ENCODE measurements around the gene PTAR1.

The PTAR1 gene

DNA sequence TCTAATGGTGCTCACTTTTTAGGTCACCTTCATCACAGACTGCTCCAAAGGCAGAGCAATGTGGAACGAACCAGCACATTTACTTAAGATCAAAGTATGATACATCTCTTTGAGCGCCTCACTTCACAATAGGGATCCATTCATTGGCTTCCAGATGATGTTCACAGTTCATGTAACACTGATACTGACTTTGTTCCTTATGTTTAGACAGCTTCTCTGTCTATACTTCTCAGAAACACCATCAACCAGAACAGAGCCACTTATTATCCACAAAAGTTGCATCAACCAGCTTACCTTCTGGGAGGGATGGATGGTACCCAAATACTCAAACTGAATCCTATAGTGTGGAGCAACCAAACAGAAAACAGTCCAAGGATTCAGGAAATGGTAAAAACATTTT, 4.6 kb downstream of the PTAR1 start:
- FAIRE-seq, result peak; percentile 35
- no peak for DNase-seq (ENCODE audit: insufficient read length, low spot score)

DNA sequence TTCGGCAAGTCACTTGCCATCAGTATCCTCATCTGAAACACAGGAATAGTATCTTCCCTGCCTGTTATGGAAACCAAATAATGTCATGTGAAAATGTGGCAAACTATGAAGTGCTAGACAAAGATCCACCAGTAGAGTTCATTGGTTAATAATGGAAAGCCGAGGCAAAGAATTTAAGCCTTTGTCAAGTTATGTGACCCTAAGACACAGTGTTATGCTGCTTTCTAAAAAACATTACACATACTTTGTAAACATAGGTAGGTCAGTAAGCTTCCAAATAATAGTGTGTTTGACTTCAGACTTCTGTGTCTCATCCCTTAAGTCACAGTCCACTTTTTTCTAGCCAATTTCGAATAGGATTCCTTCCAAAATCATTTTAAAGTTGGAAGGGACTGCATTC, 6.0 kb downstream of the PTAR1 start:
- no peak for DNase-seq (ENCODE audit: insufficient read length, low spot score)

DNA sequence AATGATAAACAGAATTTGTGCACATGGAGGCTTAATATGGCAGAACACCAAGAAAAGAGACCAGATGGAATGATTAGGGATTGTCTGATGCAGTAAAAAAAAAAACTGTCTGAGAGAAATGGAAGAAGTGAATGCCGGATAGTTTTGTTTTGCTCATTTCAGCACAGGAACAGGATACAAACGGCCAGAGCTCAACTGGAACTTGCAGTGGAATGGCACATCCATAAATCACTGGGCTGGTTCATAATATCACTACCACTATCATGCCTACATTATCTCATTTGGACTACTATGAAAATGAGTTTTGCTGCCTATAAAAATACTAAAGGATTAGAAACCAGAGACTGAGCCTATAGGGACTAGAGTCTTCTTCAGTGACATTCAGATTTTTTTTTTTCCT, 9.7 kb downstream of the PTAR1 start:
- DNase-seq (ENCODE audit: insufficient read length, low spot score), result no peak
- FAIRE-seq, result no peak

More for the DNA sequence above, 6.0 kb downstream of the PTAR1 start:
- no peak for FAIRE-seq

DNA sequence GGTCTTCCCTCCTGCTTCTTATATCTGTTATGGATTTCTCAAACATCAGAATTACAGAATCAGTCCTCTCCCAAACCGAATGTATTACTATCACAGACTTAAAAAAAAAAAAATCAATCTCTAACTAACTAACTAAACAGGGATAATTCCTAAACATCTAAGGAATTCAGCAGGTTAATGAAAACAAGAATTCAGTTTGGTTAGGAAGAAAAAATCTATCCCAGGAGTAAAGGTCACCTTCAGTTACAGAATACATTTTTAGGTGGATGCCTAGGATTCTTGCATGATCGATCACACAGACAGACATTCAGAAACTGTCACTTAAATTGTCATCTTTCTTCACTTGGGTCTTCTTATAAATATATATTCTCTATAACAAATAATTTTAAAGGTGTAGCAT, 11.5 kb downstream of the PTAR1 start:
- DNase-seq (ENCODE audit: insufficient read length, low spot score) (no peak), FAIRE-seq (no peak)

DNA sequence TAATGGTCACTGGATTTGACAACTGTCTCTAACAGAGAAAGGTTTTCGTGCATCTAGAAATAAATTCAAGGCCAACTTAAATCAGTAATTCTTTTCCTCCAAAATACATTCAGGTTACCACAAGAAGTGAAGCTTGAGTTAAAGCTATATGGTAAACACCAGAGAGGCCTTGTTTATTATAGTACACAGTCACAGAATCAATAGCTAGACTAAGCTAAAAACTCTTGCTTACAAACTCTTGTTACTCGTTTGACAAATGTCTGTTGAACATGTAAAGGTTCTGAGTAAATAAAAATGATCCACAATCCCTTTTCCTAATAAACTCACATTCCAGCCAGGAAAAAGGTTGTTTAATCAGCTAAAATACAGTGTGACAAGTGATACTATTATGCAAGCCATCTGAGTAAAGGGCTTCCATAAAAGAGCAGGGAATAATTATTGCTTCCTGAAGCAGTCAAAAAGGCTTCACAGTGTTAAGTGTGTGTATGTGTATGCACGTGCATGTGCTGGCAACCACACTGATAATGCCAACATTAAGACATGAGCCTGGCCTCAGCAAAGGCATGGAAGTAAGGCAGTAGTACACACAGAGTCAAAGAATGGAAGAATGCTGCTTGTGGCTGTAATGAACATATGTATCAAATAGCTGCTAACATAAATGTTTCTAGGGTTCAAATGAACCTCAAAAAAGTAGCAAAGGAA, 12.8 kb downstream of the PTAR1 start:
- DNase-seq (ENCODE audit: insufficient read length, low spot score), result no peak
- peak; percentile 39 for FAIRE-seq

DNA sequence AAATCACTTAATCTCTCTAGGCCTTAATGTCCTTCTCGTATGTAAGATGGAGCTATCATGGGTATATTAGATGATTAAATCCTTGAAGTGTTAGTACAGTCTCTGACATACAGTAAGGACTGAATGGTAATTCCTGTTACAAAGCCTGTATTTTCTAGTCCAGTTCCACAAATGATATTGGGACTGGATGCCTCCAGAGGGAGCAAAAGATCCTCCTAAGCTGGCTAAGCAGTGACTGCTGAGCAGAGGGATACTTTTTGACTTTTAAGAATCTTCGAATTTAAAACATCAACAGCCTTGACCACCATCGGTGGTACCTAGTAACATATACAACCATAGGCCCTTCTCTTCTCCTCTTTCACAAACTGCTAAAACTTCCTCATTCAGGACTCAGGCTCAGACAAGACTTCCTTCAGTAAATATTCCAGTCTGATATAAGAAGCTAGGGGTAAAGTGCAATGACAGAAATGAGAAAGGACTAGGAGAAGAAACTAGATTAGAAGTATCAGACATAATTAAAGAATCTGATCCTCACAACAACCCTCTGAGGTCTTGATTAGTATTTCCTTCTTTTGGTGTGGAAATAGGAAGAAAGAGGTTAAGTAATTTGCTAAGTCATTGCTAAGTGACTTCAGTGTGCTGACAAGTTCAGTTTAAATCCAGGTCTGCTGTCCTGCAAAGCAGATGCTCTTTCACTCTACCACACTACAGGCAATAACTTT, 13.9 kb downstream of the PTAR1 start:
- no peak for FAIRE-seq
- no peak for DNase-seq (ENCODE audit: insufficient read length, low spot score)

DNA sequence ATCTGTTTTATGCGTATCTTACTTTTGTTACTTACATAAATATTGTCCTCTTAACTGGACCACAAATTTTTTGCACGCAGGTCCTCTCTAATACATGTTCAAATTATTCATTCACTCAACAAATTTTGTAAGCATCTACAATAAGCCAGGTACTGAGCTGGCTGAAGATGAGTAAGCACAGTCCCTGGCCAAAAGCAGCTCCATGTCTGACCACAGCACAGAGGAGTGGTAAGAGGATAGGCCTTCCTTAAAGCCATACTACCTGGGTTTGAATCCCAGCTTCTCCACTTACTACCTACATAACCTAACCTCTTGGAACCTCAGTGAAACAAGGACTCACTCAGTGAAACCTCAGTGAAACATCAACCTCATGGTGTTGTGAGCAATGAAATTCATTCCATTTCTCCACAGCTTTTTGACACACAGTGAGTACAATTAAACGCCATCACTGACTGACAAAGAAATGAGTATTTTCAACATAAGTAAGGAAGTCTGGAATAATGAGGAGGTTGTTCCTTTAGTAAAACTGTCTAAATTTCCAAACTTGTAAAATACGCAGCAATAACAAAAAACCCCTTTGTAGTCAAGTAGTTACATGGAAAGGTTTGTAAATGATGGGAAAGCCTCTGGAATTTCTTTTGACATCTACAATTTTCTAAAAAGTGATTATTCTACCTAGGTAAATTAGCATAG, 15.0 kb downstream of the PTAR1 start:
- no peak for DNase-seq (ENCODE audit: insufficient read length, low spot score)
- FAIRE-seq, result no peak

DNA sequence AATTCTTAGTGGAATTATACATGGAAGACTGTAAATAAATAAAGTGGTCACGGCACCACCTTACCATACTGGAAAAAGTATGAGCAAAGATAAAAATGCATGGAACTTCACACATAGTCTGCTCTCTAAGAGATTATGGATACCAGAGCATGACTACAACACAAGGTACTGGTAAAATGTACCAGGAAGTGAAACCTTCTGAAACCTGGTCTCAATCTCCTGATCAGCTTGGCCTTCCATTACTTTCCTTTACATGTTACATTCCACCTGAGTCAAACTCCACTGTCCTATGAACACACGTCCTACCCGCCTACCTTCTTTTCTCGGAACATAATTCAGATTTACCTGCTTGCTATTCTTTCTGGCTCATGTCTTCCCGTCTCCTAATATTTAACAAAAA, 15.9 kb downstream of the PTAR1 start:
- FAIRE-seq (peak; percentile 84), DNase-seq (ENCODE audit: insufficient read length, low spot score) (no peak)

DNA sequence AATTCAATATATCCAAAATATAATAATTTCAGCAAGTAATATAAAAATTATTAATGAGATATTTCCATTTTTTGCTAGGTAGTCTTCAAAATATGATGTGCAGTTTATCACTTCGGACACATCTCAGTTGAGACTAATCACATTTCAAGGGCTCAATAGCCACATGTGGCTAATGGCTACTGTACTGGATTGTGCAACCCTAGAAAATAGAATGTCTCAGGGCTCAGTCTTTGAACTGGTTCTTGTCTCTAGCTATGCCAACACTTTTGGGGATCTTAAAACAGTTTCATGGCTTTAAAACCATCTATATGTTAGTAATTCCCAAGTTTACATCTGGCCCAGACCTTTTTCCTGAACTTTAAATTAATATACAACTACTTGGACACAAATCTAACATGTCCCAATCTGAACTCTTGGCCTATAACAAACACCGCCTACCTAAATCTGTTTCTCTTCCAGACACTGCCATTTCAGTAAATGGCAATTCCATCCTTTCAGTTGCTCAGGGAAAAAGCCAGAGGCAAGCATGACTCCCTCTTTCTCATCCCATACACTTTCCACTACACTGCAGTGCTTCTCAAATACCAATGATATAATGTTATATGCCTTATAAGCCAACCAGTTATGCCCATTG, 18.8 kb downstream of the PTAR1 start:
- DNase-seq (ENCODE audit: insufficient read length, low spot score) (no peak), FAIRE-seq (no peak)

DNA sequence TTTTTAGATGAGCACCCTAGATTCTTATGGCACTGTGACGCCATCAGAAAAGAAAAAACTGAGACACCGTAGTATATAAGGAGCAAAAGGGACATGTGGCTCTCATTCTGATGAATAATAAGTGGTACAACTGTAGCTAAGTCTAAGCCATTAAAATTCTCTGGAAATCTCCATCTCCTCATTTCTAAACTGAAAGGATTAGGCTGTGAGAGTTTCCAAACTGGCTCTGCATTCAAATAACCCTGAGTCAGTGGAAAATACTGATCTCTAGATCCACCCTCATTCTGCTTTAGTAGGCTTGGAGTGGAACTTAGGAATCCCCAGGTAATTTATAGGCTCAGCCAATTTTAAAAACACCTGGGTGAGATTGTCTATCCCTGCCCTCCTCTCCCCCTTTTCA, 28.5 kb downstream of the PTAR1 start:
- DNase-seq (ENCODE audit: insufficient read length, low spot score), result no peak
- FAIRE-seq, result no peak

DNA sequence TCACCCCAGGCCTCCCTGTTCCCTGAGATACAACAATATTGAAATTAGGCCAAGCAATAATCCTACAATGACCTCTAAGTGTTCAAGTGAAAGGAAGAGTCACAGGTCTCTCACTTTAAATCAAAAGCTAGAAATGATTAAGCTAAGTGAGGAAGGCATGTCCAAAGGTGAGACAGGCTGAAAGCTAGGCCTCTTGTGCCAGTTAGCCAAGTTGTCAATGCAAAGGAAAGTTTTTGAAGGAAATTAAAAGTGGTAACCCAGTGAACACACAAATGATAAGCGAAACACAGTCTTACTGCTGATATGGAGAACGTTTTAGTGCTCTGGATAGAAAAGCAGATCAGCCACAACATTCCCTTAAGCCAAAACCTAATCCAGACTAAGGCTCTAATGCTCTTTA, 39.8 kb downstream of the PTAR1 start:
- no peak for FAIRE-seq

DNA sequence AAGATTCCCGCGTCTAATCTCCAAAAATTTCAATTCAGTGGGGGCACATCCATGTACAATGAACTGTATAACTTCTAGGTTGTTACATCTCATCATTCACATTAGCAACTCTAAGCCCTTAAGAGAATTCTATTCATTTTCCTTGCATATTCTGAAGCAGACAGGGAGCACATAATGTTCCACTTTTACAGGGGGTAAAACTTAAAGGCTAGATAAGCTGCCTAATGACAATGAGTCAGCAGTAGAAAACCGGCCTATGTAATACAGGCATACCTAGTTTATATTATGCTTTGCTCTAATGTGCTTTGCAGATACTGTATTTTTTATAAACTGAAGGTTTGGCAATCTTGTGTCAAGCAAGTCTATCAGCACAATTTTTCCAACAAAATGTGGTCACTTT, 40.4 kb downstream of the PTAR1 start:
- FAIRE-seq, result no peak
- DNase-seq (ENCODE audit: insufficient read length, low spot score), result no peak

More for the DNA sequence above, 39.8 kb downstream of the PTAR1 start:
- DNase-seq (ENCODE audit: insufficient read length, low spot score), result no peak

DNA sequence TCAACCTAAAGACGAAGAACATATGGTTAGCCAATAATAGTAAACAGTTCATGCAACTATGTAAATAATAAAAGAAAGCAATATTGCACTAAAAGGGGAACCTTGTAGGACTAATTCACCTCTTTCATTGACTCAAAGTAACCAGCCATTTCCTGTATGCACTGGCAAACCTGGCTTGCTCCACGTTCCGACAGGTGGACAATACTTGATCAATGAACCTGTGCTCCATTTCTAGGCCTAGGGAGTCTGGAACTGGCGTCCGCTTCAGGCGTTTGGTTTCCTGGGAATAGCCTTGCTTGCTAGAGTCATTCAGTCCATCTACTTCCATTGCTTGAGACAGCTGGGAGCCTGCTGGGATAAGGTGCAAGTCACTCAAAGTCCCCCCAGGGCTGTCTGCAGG, 41.6 kb downstream of the PTAR1 start:
- no peak for DNase-seq (ENCODE audit: insufficient read length, low spot score)
- no peak for FAIRE-seq

DNA sequence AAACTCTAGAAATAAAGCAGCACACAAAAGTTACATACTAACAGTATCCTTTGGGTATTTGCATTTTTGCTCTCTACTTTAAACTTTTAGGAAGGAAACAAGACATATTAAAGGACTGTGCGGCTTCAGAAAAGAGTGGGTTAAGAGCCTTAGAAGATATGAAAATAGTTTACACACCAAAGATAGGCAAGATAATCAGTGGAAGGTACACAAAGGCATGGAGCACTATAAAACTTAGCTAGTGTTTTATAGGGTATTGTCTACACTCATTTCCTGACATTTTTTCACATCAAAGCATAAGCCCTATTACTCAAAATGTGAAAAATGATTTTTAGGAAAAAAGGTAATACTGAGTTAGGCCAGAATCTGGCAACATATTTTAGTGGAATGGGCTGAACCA, 44.0 kb downstream of the PTAR1 start:
- FAIRE-seq (no peak), DNase-seq (ENCODE audit: insufficient read length, low spot score) (no peak)

DNA sequence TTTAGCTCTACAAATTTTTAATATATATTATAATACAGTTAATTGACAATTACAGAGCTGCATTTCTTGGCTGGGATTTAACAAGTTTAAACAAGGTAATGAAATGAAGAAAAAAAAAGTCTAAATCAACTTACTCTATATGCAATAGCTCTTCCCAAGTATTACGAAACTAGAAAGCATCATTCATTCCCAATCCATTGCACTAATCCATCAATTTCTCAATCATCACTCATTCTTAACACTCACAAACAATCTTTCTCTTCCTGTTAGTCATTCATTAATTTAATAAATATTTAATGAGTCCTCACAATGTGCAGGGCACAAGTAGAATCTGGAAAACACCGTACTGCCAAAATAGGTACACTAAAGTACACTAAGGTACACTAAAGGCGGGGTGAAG, 44.7 kb downstream of the PTAR1 start:
- DNase-seq (ENCODE audit: insufficient read length, low spot score), result no peak
- FAIRE-seq, result no peak

DNA sequence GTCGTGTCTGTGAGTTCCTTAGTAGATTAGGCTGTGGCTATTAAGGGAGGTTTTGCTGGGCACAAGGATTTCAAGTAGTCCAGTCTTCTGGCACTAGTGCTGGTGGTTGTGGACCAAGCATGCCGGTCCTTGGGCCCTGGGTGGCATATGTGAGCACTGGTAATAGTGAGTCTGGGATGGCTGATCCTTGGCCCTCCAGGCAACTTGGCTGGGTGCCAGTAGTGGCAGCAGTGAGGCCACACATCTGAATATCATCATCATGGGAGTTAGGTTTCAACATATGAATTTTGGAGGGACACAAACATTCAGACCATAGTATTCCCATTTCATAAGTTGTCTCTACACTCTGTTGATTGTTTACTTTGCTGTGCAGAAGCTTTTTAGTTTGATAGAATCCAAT, 62.3 kb downstream of the PTAR1 start:
- DNase-seq (ENCODE audit: insufficient read length, low spot score) (no peak), FAIRE-seq (no peak)

DNA sequence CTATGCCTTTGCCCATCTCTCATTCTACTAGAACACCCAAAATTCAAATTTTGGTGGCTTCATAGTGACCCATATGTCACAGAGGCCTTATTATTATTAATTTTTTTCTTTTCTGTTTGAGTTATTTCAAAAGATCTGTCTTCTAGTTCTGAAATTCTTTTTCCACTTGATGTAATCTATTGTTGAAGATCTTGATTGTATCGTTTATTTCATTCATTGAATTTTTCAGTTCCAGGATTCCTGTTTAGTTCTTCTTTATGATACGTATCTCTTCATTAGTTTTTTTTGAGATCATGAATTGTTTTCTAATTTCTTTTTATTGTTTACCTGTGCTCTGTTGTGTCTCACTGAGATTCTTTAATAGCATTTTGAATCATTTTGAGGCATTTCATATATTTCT, 63.0 kb downstream of the PTAR1 start:
- FAIRE-seq (no peak), DNase-seq (ENCODE audit: insufficient read length, low spot score) (no peak)

DNA sequence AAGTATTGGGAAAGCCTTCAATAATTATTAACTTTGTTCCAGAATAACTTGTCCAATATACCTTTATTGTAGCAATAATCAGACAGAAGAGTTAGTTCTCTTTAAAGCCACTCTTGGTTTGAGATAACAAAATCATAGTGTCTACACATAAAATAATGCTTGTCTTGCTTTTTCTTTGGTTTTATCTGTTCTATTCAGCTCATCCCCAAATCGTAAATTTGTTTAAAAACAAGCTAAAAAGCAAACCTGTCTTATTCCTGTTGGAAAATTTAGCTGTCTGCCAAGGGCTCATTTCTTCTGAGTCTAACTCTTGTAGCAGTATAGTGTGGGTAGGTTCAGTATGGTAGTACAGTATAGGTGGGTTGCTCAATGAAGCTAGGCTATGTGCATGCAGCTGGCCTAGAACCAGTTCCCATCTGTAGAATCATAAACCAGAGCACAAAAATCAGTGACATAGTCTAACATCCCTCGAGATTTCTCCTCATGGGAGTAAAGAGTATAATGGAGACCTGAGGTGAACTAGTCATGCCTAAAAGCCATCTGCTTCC, 69.7 kb downstream of the PTAR1 start:
- no peak for FAIRE-seq
- no peak for DNase-seq (ENCODE audit: insufficient read length, low spot score)

DNA sequence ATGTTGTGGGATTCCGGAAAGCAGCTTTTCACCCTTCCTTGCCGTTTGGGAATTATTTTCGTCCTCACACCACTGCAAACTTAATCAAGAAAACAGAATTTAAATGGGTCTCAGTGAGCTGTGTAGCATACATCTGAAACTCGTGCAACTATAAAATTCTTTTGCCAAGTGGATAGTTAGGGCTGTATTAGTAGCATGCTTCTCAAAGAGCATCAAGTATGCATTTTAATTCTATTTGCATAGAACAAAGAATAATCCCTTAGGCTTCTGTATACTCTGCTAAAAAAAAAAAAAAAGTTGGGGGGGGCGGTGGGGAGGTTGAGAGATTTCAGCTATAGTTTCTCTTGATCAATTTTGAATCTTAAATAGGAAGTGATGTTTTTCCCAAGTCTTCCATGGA, 75.9 kb downstream of the PTAR1 start:
- DNase-seq (ENCODE audit: insufficient read length, low spot score), result no peak
- FAIRE-seq, result no peak

DNA sequence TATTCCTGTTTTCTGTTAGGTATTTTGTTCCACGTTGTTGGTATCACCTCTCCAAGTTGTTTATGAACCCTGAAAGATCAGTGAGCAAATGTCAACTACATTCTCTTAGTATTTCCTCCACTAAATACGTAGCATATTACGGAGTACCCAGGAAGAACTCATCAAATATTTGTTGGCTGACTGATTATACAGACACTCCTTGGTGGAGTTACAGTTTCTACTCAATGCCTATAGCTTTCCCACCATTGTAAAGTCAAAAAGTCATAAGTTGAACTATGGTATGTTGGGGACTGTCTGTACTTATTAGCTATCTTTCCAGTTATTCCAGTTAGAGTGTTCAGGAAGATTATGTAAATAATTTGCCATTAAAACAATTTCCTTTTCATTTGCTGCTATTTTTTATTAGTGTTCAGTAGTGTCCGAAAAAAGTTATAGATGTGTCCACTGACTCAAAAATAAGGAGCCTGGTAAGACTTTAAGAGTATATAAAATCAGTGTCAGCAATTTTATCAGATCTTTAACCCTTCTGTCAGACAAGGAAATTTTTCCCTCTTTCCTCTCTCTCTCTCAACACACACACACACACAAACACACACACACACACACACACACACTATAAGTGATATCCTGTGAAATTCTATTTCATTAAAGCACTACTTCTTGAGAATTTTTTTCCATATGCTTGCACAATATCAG, 80.8 kb downstream of the PTAR1 start:
- no peak for FAIRE-seq
- no peak for DNase-seq (ENCODE audit: insufficient read length, low spot score)

DNA sequence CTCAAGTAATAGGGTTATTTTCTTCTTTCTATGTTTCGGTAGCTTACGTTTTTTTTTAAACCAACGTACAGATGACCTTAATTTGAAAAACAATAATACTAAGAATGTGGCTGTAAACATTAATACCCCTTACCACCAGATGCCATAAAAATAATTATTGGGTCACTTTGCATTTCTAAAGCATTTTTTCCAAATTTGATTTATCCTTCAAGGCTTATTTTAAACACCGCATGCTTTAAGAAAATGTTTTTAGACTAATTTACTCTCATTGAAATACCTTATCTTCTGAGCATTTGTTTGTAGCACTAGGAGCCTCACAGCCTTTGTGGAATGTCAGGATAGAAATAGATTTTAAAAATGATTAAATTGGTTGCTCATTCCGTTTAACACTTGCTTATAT, 81.9 kb downstream of the PTAR1 start:
- FAIRE-seq (no peak), DNase-seq (ENCODE audit: insufficient read length, low spot score) (no peak)
